SK-N-SH (cell line): Measurements from ENCODE around the gene HNRNPF. TPM values are rescaled to one million over a fixed set of nuclear protein-coding genes. Genes with fewer than 3 reads are reported as not detected.

Experiments
- CTCF ChIA-PET: fragments of 300-600, 350-600 bp; formaldehyde crosslinking; extraction: SDS; loops from one replicate; lab custom pipeline; 2021; lab: Yijun Ruan, JAX
- POLR2A ChIA-PET: fragments of 350-600 bp; sonication (Branson Sonifier 250); formaldehyde crosslinking; extraction: SDS; loops from one replicate; lab custom pipeline; 2020; ENCODE audit warnings: antibody characterized with exemption, inconsistent platforms; lab: Yijun Ruan, JAX
- DNase-seq: peaks from one replicate; pipeline ENCODE4 v3.0.0; 2012
- H2AFZ ChIP-seq: fragments of 200-600 bp; sonication (generic); 2 replicates; pipeline ENCODE4 v1.8.1; 2016; ENCODE audit warnings: antibody characterized with exemption, mild to moderate bottlenecking, low read depth
- H3F3A ChIP-seq: fragments of 200-600 bp; sonication (generic); replicated peaks from 2 replicates; pipeline ENCODE3; 2016; ENCODE audit warnings: antibody characterized with exemption, mild to moderate bottlenecking; ENCODE audit not compliant: insufficient read depth
- H3K27ac ChIP-seq, 2 experiments: fragments of 200-500 bp in 1 of 2; fragments of 200-600 bp in 1 of 2; sonication (Bioruptor generic) in 1 of 2; sonication (generic), shearing (Covaris generic) in 1 of 2; 2 replicates each; pipeline versions ENCODE4 v1.5.1 to v1.6.1; 2014 to 2016; ENCODE audit warnings: low read depth in 2 of 2, inconsistent platforms in 1 of 2, low read length in 1 of 2, mild to moderate bottlenecking in 1 of 2, mixed read lengths in 1 of 2
- H3K27me3 ChIP-seq: fragments of 200-600 bp; sonication (generic), shearing (Covaris generic); 2 replicates; pipeline ENCODE4 v1.6.1; 2016; ENCODE audit warnings: mixed run types; ENCODE audit not compliant: insufficient read depth
- H3K36me3 ChIP-seq, 2 experiments: fragments of 200-500 bp in 1 of 2; fragments of 200-600 bp in 1 of 2; sonication (Bioruptor generic) in 1 of 2; sonication (generic) in 1 of 2; replicated peaks in 1 of 2; 2 replicates each; pipeline versions ENCODE3 to v1.5.1; 2014 to 2016; ENCODE audit warnings: low read length in 1 of 2, mild to moderate bottlenecking in 1 of 2; ENCODE audit not compliant: insufficient read depth in 2 of 2, control insufficient read depth in 1 of 2
- H3K4me1 ChIP-seq, 2 experiments: fragments of 200-500 bp in 1 of 2; fragments of 200-600 bp in 1 of 2; sonication (Bioruptor generic) in 1 of 2; sonication (generic), shearing (Covaris generic) in 1 of 2; 2 replicates each; pipeline versions ENCODE4 v1.5.1 to v1.6.1; 2014 to 2016; ENCODE audit warnings: low read depth in 1 of 2, low read length in 1 of 2, mixed run types in 1 of 2; ENCODE audit not compliant: insufficient read depth in 2 of 2, control insufficient read depth in 1 of 2
- H3K4me2 ChIP-seq: fragments of 200-600 bp; sonication (generic), shearing (Covaris generic); 2 replicates; pipeline ENCODE4 v1.6.1; 2017; ENCODE audit warnings: mixed run types
- H3K4me3 ChIP-seq, 2 experiments: fragments of 200-500 bp in 1 of 2; fragments of 200-600 bp in 1 of 2; sonication (Bioruptor generic) in 1 of 2; sonication (generic), shearing (Covaris generic) in 1 of 2; 2 replicates each; pipeline versions ENCODE4 v1.5.1 to v1.8.1; 2014 to 2016; ENCODE audit warnings: low read depth in 2 of 2, inconsistent platforms in 1 of 2, low read length in 1 of 2, mild to moderate bottlenecking in 1 of 2, mixed read lengths in 1 of 2, moderate library complexity in 1 of 2
- H3K79me2 ChIP-seq: fragments of 200-600 bp; sonication (generic); 2 replicates; pipeline ENCODE4 v1.8.1; 2017; ENCODE audit warnings: mild to moderate bottlenecking; ENCODE audit not compliant: insufficient read depth
- H3K9ac ChIP-seq: fragments of 200-600 bp; sonication (generic); 2 replicates; pipeline ENCODE4 v1.6.1; 2017; ENCODE audit warnings: mixed run types
- H3K9me2 ChIP-seq: fragments of 200-600 bp; sonication (generic); 2 replicates; pipeline ENCODE4 v1.6.1; 2017; ENCODE audit warnings: mixed run types
- H3K9me3 ChIP-seq: fragments of 200-600 bp; sonication (generic); 2 replicates; pipeline ENCODE4 v1.6.1; 2017; ENCODE audit warnings: mixed run types, mild to moderate bottlenecking, moderate library complexity
- H4K20me1 ChIP-seq: fragments of 200-600 bp; sonication (generic); 2 replicates; pipeline ENCODE4 v1.6.1; 2017; ENCODE audit warnings: mild to moderate bottlenecking, mixed run types; ENCODE audit not compliant: insufficient read depth
- CHD2 ChIP-seq: fragments of 150-350 bp; IDR thresholded peaks from 2 replicates; pipeline ENCODE4 v1.6.1; 2018; ENCODE audit warnings: low read length; ENCODE audit not compliant: partially characterized antibody
- EP300 ChIP-seq, 2 experiments: IDR thresholded peaks; 2 replicates each; pipeline versions ENCODE4 v1.4.0 to v1.6.1; 2012; ENCODE audit warnings: borderline replicate concordance in 1 of 2, low read depth in 1 of 2, low read length in 1 of 2
- FOSL2 ChIP-seq: IDR thresholded peaks from 2 replicates; pipeline ENCODE4 v1.4.0; 2012; ENCODE audit warnings: low read depth, mild to moderate bottlenecking, moderate library complexity, borderline replicate concordance
- FOXJ3 ChIP-seq: sonication (generic); formaldehyde crosslinking; IDR thresholded peaks from 2 replicates; pipeline ENCODE4 v1.5.1; 2020; ENCODE audit warnings: mild to moderate bottlenecking, missing genetic modification reagents
- GATA2 ChIP-seq: sonication (generic); formaldehyde crosslinking; IDR thresholded peaks from 2 replicates; pipeline ENCODE4 v1.5.0; 2020; ENCODE audit warnings: mild to moderate bottlenecking, missing genetic modification reagents
- MEF2A ChIP-seq: IDR thresholded peaks from 2 replicates; pipeline ENCODE4 v1.4.0; 2012; ENCODE audit warnings: low read depth, borderline replicate concordance
- NRF1 ChIP-seq: IDR thresholded peaks from 2 replicates; pipeline ENCODE4 v1.6.1; 2012; ENCODE audit warnings: low read depth, mild to moderate bottlenecking, low read length
- POLR2AphosphoS5 ChIP-seq: IDR thresholded peaks from 2 replicates; pipeline ENCODE4 v1.6.1; 2012; ENCODE audit warnings: low read depth, low read length
- RAD21 ChIP-seq: IDR thresholded peaks from 2 replicates; pipeline ENCODE4 v1.6.1; 2012; ENCODE audit warnings: mild to moderate bottlenecking, low read length
- RCOR1 ChIP-seq: fragments of 150-350 bp; IDR thresholded peaks from 2 replicates; pipeline ENCODE4 v1.6.1; 2017; ENCODE audit warnings: antibody characterized with exemption, low read length
- RXRA ChIP-seq: IDR thresholded peaks from 2 replicates; pipeline ENCODE4 v1.4.0; 2012; ENCODE audit warnings: low read depth, mild to moderate bottlenecking, borderline replicate concordance
- TAF1 ChIP-seq: IDR thresholded peaks from 2 replicates; pipeline ENCODE4 v1.6.1; 2012; ENCODE audit warnings: low read depth, mild to moderate bottlenecking, low read length, moderate library complexity, borderline replicate concordance
- USF1 ChIP-seq: IDR thresholded peaks from 2 replicates; pipeline ENCODE4 v1.4.0; 2012; ENCODE audit warnings: low read depth, borderline replicate concordance
- YY1 ChIP-seq: IDR thresholded peaks from 2 replicates; pipeline ENCODE4 v1.4.0; 2012; ENCODE audit warnings: low read depth, mild to moderate bottlenecking
- WGBS: methylation state at CpG from one replicate; pipeline ENCODE4 v1.1.6; 2017; ENCODE audit warnings: low lambda C conversion rate; 5-methylcytosine and 5-hydroxymethylcytosine counted together
- polyA plus RNA-seq, 3 experiments: library from polyadenylated mRNA; depleted of rRNA; stranded (reverse); fragments of >200 nt; gene quantifications; 2 replicates each; pipeline ENCODE4 v1.2.3, GENCODE V29; 2012
- TF ChIP-seq, protein P1 (sequence below): IDR thresholded peaks from 2 replicates; pipeline ENCODE4 v1.6.1; 2012; ENCODE audit warnings: mild to moderate bottlenecking, low read depth, low read length, moderate library complexity
- TF ChIP-seq, protein P2 (sequence below): IDR thresholded peaks from 2 replicates; pipeline ENCODE4 v1.4.0; 2012; ENCODE audit warnings: low read depth
- TF ChIP-seq, protein P3 (sequence below): IDR thresholded peaks from 2 replicates; pipeline ENCODE4 v1.4.0; 2012; ENCODE audit warnings: low read depth, borderline replicate concordance

The HNRNPF gene
- polyA plus RNA-seq, 1 of the 3 experiments (the other 2 are of a cell fraction) = 195 TPM

- H3K9me3 ChIP-seq = no peaks in the 10 kb centered on the region
- H3K9ac ChIP-seq = no peak overlapping the region
- no peak overlapping the region for H3K4me3 ChIP-seq
- H3K27ac ChIP-seq = no peak overlapping the region
- DNase-seq = no peak
- H3K79me2 ChIP-seq = peaks cover 6% of the 10 kb centered on the region; the same call in 1 of the 2 replicates
- H3K27me3 ChIP-seq = no peaks in the 10 kb centered on the region
- no peak overlapping the region for H3K4me2 ChIP-seq
- peaks cover 42% of the 10 kb centered on the region for H4K20me1 ChIP-seq
- ChIA-PET POLR2A (interaction anchor here (1.1 kb wide), 1 partner anchor 12 kb away, joined by 3 read pairs; no protein-coding TSS in a partner anchor), CTCF (interaction anchor here (0.9 kb wide), 1 partner anchor 9 kb away, joined by 3 read pairs; no protein-coding TSS in a partner anchor)
- no peak overlapping the region for H2AFZ ChIP-seq
- H3F3A ChIP-seq = peaks cover 33% of the 10 kb centered on the region
- H3K36me3 ChIP-seq = peaks cover 33 to 35% of the 10 kb centered on the region in 2 experiments
- WGBS = 84% methylated on average over 14 of the region's 14 CpGs
- no peaks in the 10 kb centered on the region for H3K9me2 ChIP-seq
- TF ChIP-seq MEF2A = no peak
- no peak for TF ChIP-seq RCOR1
- TF ChIP-seq, protein P1, sequence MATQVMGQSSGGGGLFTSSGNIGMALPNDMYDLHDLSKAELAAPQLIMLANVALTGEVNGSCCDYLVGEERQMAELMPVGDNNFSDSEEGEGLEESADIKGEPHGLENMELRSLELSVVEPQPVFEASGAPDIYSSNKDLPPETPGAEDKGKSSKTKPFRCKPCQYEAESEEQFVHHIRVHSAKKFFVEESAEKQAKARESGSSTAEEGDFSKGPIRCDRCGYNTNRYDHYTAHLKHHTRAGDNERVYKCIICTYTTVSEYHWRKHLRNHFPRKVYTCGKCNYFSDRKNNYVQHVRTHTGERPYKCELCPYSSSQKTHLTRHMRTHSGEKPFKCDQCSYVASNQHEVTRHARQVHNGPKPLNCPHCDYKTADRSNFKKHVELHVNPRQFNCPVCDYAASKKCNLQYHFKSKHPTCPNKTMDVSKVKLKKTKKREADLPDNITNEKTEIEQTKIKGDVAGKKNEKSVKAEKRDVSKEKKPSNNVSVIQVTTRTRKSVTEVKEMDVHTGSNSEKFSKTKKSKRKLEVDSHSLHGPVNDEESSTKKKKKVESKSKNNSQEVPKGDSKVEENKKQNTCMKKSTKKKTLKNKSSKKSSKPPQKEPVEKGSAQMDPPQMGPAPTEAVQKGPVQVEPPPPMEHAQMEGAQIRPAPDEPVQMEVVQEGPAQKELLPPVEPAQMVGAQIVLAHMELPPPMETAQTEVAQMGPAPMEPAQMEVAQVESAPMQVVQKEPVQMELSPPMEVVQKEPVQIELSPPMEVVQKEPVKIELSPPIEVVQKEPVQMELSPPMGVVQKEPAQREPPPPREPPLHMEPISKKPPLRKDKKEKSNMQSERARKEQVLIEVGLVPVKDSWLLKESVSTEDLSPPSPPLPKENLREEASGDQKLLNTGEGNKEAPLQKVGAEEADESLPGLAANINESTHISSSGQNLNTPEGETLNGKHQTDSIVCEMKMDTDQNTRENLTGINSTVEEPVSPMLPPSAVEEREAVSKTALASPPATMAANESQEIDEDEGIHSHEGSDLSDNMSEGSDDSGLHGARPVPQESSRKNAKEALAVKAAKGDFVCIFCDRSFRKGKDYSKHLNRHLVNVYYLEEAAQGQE = no peak
- TF ChIP-seq NRF1 = no peak
- TF ChIP-seq FOSL2 = no peak
- no peak for TF ChIP-seq TAF1
- TF ChIP-seq GATA2 (CRISPR knock-in tag) = no peak
- TF ChIP-seq YY1 = no peak
- no peak for TF ChIP-seq POLR2AphosphoS5
- TF ChIP-seq RXRA = no peak
- no peak for TF ChIP-seq RAD21
- TF ChIP-seq, protein P2, sequence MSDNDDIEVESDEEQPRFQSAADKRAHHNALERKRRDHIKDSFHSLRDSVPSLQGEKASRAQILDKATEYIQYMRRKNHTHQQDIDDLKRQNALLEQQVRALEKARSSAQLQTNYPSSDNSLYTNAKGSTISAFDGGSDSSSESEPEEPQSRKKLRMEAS = no peak
- TF ChIP-seq, protein P3, sequence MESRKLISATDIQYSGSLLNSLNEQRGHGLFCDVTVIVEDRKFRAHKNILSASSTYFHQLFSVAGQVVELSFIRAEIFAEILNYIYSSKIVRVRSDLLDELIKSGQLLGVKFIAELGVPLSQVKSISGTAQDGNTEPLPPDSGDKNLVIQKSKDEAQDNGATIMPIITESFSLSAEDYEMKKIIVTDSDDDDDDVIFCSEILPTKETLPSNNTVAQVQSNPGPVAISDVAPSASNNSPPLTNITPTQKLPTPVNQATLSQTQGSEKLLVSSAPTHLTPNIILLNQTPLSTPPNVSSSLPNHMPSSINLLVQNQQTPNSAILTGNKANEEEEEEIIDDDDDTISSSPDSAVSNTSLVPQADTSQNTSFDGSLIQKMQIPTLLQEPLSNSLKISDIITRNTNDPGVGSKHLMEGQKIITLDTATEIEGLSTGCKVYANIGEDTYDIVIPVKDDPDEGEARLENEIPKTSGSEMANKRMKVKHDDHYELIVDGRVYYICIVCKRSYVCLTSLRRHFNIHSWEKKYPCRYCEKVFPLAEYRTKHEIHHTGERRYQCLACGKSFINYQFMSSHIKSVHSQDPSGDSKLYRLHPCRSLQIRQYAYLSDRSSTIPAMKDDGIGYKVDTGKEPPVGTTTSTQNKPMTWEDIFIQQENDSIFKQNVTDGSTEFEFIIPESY = no peak
- no peak for TF ChIP-seq CHD2
- TF ChIP-seq EP300 (IDR thresholded peaks at IDR 0.05; ENCODE audit: borderline replicate concordance in 1 of 2, low read depth in 1 of 2, low read length in 1 of 2) = no peak
- no peak for TF ChIP-seq USF1
- no peak for TF ChIP-seq FOXJ3
- TF ChIP-seq, all 33 proteins: peak for 0
- H3K4me1 ChIP-seq = no peaks in the 10 kb centered on the region
Measured at GRCh38 chr10:43383204-43383971, 25.6 kb downstream of the HNRNPF start.
